ENCODE measurements around the gene PPP2R5E. TPM values are rescaled to one million over a fixed set of nuclear protein-coding genes. Genes with fewer than 3 reads are reported as not detected.

PPP2R5E gene
- total RNA-seq, 2 experiments from 2014 or later: 12.5 to 47.8 TPM

- Histone ChIP-seq H3K36me3 (ENCODE audit: insufficient read depth, low read length) (peaks cover 26% of the 10 kb centered on the region), H3K27ac (ENCODE audit: low read depth, low read length, poor library complexity, severe bottlenecking) (no peak overlapping the region), H2AFZ (ENCODE audit: low read length) (no peak overlapping the region), H3K4me2 (ENCODE audit: low read length) (no peak overlapping the region), H3K9me2 (ENCODE audit: insufficient read depth, low read length) (no peaks in the 10 kb centered on the region), H3K4me1 (ENCODE audit: insufficient read depth, low read length, poor library complexity, severe bottlenecking) (no peaks in the 10 kb centered on the region), H3K4me3 (ENCODE audit: low read depth, low read length, poor library complexity, severe bottlenecking) (no peak overlapping the region), H4K20me1 (ENCODE audit: insufficient read depth, low read length) (peaks cover 13% of the 10 kb centered on the region; the same call in 1 of the 2 replicates), H3K9me3 (ENCODE audit: low read length) (no peaks in the 10 kb centered on the region), H3K79me2 (ENCODE audit: insufficient read depth, low read depth, low read length) (no peaks in the 10 kb centered on the region)
- no peak for DNase-seq (ENCODE audit: low spot score)
- TF ChIP-seq CTCF (conservative IDR thresholded peaks at IDR 0.05; ENCODE audit: low read length) (no peak), EZH2phosphoT487 (IDR thresholded peaks at IDR 0.05; ENCODE audit: borderline replicate concordance, low read depth, low read length) (no peak)
- BruUV-seq (replicated peaks): no TSS peak
- intact Hi-C loops (cut with micrococcal nuclease; ENCODE audit: unreplicated experiment): no loop called here
- ChIA-PET POLR2A (interaction anchor here (0.7 kb wide), 1 partner anchor 183 kb away, joined by 3 read pairs; no protein-coding TSS in a partner anchor), CTCF (ENCODE audit: unreplicated experiment) (no interaction called here)
These were observed 88.1 kb downstream of the PPP2R5E start for GRCh38 chr14:63454863-63455622.

DNA sequence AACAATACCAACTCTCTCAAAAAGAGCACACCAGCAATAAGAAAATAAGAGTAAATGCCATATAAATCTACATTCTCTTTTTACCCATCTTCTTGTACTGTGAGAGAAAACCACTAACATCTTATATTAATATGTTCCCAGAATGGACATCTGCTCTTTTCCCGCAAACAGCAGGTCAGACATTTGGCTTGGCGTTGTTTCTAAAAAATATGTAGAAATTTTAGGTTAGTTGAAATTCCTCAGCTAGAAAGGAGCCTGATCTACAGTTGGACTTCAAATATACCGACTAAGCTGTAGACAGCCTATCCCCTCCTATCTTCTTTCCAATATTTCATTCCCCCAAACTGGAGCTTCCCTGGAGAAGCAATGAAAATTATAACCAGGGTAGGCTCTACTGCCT lies 88.7 kb downstream of the PPP2R5E start:
- H3K4me3 ChIP-seq (ENCODE audit: low read depth, low read length, poor library complexity, severe bottlenecking): no peak overlapping the region
- H3K9me3 ChIP-seq (ENCODE audit: low read length): no peaks in the 10 kb centered on the region
- H3K79me2 ChIP-seq (ENCODE audit: insufficient read depth, low read depth, low read length): no peaks in the 10 kb centered on the region
- H3K27ac ChIP-seq (ENCODE audit: low read depth, low read length, poor library complexity, severe bottlenecking): no peak overlapping the region
- peaks cover 26% of the 10 kb centered on the region for H3K36me3 ChIP-seq (ENCODE audit: insufficient read depth, low read length)
- H2AFZ ChIP-seq (ENCODE audit: low read length): no peak overlapping the region
- intact Hi-C loops (cut with micrococcal nuclease; ENCODE audit: unreplicated experiment): no loop called here
- H3K9me2 ChIP-seq (ENCODE audit: insufficient read depth, low read length): no peaks in the 10 kb centered on the region
- ChIA-PET POLR2A (interaction anchor here (0.7 to 2.0 kb wide), 3 partner anchors 10 to 182 kb away, joined by 3 to 4 read pairs (median 4); no protein-coding TSS in a partner anchor), CTCF (ENCODE audit: unreplicated experiment) (no interaction called here)
- H3K4me1 ChIP-seq (ENCODE audit: insufficient read depth, low read length, poor library complexity, severe bottlenecking): no peaks in the 10 kb centered on the region
- no peak for DNase-seq (ENCODE audit: low spot score)
- H3K4me2 ChIP-seq (ENCODE audit: low read length): no peak overlapping the region
- BruUV-seq (replicated peaks): no TSS peak
- H4K20me1 ChIP-seq (ENCODE audit: insufficient read depth, low read length): peaks cover 9% of the 10 kb centered on the region; the same call in 1 of the 2 replicates
- TF ChIP-seq CTCF (conservative IDR thresholded peaks at IDR 0.05; ENCODE audit: low read length) (no peak), EZH2phosphoT487 (IDR thresholded peaks at IDR 0.05; ENCODE audit: borderline replicate concordance, low read depth, low read length) (no peak)

GRCh38 chr14:63453443-63453936 lies 89.7 kb downstream of the PPP2R5E start:
- no TSS peak for BruUV-seq (replicated peaks)
- Histone ChIP-seq H3K4me2 (ENCODE audit: low read length) (no peak overlapping the region), H3K4me3 (ENCODE audit: low read depth, low read length, poor library complexity, severe bottlenecking) (no peak overlapping the region), H4K20me1 (ENCODE audit: insufficient read depth, low read length) (peaks cover 9% of the 10 kb centered on the region; the same call in 1 of the 2 replicates), H3K36me3 (ENCODE audit: insufficient read depth, low read length) (peaks cover 26% of the 10 kb centered on the region), H2AFZ (ENCODE audit: low read length) (no peak overlapping the region), H3K79me2 (ENCODE audit: insufficient read depth, low read depth, low read length) (no peaks in the 10 kb centered on the region), H3K9me2 (ENCODE audit: insufficient read depth, low read length) (no peaks in the 10 kb centered on the region), H3K27ac (ENCODE audit: low read depth, low read length, poor library complexity, severe bottlenecking) (no peak overlapping the region), H3K4me1 (ENCODE audit: insufficient read depth, low read length, poor library complexity, severe bottlenecking) (no peaks in the 10 kb centered on the region), H3K9me3 (ENCODE audit: low read length) (no peaks in the 10 kb centered on the region)
- intact Hi-C loops (cut with micrococcal nuclease; ENCODE audit: unreplicated experiment): no loop called here
- DNase-seq (ENCODE audit: low spot score): no peak
- TF ChIP-seq CTCF (conservative IDR thresholded peaks at IDR 0.05; ENCODE audit: low read length) (no peak), EZH2phosphoT487 (IDR thresholded peaks at IDR 0.05; ENCODE audit: borderline replicate concordance, low read depth, low read length) (no peak)
- POLR2A ChIA-PET: interaction anchor here (0.6 to 2.0 kb wide), 3 partner anchors 9 to 21 kb away, joined by 4 to 5 read pairs (median 4); no protein-coding TSS in a partner anchor
- CTCF ChIA-PET (ENCODE audit: unreplicated experiment): no interaction called here

Data from OCI-LY7 (cell line).